NB4 (cell line): ENCODE measurements around the gene SCO2.

Experiments
- CTCF ChIP-seq: IDR thresholded peaks from one replicate; pipeline ENCODE4 v1.5.1; 2012; ENCODE audit warnings: low read depth, low read length
- POLR2A ChIP-seq: IDR thresholded peaks from 2 replicates; pipeline ENCODE4 v1.6.1; 2011; ENCODE audit warnings: mild to moderate bottlenecking; ENCODE audit not compliant: insufficient read length; ENCODE audit errors: extremely low read depth

GRCh38 chr22:50535113-50535512 is 9.7 kb upstream of the SCO2 start:
- TF ChIP-seq CTCF (no peak), POLR2A (no peak)
